GM12878 (cell line): ENCODE measurements around the gene NAMPT. TPM values are rescaled to one million over a fixed set of nuclear protein-coding genes. Genes with fewer than 3 reads are reported as not detected.

Experiments used
- ATAC-seq: fragments of 200-7000 bp; cut with Tn5 transposase; 3 replicates; pipeline ENCODE4 v1.9.1; 2020; ENCODE audit warnings: mild to moderate bottlenecking, moderate library complexity
- BruUV-seq: library from RNA; stranded (reverse); fragments of 400-500 nt; replicated peaks from 2 replicates; lab custom pipeline; 2021; lab: Mats Ljungman, UMichigan
- CTCF ChIA-PET: fragments of 300-600 bp; sonication (Branson Sonifier 250); formaldehyde crosslinking; extraction: SDS; loops from one replicate; lab custom pipeline; 2021; ENCODE audit warnings: inconsistent platforms; lab: Yijun Ruan, JAX
- POLR2A ChIA-PET: fragments of 350-600 bp; formaldehyde crosslinking; extraction: SDS; loops from one replicate; lab custom pipeline; 2021; ENCODE audit warnings: inconsistent platforms; lab: Charles Lee
- RAD21 ChIA-PET: fragments of 300-600 bp; sonication (Branson Sonifier 250); formaldehyde crosslinking; loops from one replicate; lab custom pipeline; 2023; ENCODE audit warnings: antibody characterized with exemption; ENCODE audit not compliant: unreplicated experiment; lab: Charles Lee
- SMC1A ChIA-PET: fragments of 300-600 bp; sonication (Branson Sonifier 250); formaldehyde crosslinking; loops from one replicate; lab custom pipeline; 2023; ENCODE audit not compliant: unreplicated experiment, uncharacterized antibody; lab: Charles Lee
- DNase-seq: peaks from one replicate; pipeline ENCODE4 v3.0.0-alpha.2; 2011; ENCODE audit warnings: low read depth, low spot score
- FAIRE-seq: peaks from 3 replicates; lab custom pipeline; 2011; peaks lifted over from hg19 to GRCh38; lab: Jason Lieb, UNC
- H2AFZ ChIP-seq: 2 replicates; pipeline ENCODE4 v1.6.0; 2011; ENCODE audit warnings: low read depth, low read length, control low read depth; ENCODE audit not compliant: control insufficient read depth
- H3K27ac ChIP-seq: 2 replicates; pipeline ENCODE4 v1.5.1; 2011; ENCODE audit warnings: control low read depth; ENCODE audit not compliant: control insufficient read depth, insufficient read depth
- H3K27me3 ChIP-seq, 2 experiments: replicated peaks in 1 of 2; 2 replicates each; pipeline versions ENCODE4 v1.6.0 to v1.6.1; 2011; ENCODE audit warnings: low read length in 1 of 2; ENCODE audit not compliant: control insufficient read depth in 2 of 2, insufficient read depth in 2 of 2
- H3K36me3 ChIP-seq, 2 experiments: 2 replicates each; pipeline ENCODE4 v1.5.1; 2011; ENCODE audit warnings: low read length in 1 of 2; ENCODE audit not compliant: control insufficient read depth in 2 of 2, insufficient read depth in 2 of 2
- H3K4me1 ChIP-seq: 2 replicates; pipeline ENCODE4 v1.6.1; 2011; ENCODE audit warnings: mild to moderate bottlenecking, low read length, moderate library complexity, mixed read lengths; ENCODE audit not compliant: control insufficient read depth, insufficient read depth
- H3K4me2 ChIP-seq: 2 replicates; pipeline ENCODE4 v1.6.0; 2011; ENCODE audit warnings: control low read depth; ENCODE audit not compliant: control insufficient read depth, insufficient read depth
- H3K4me3 ChIP-seq: fragments of 200-600 bp; sonication (generic); 2 replicates; pipeline ENCODE4 v1.5.1; 2016
- H3K79me2 ChIP-seq: 2 replicates; pipeline ENCODE4 v1.6.0; 2011; ENCODE audit warnings: low read length; ENCODE audit not compliant: control insufficient read depth, insufficient read depth
- H3K9ac ChIP-seq: 2 replicates; pipeline ENCODE4 v1.8.0; 2011; ENCODE audit warnings: low read length, control low read depth, mixed read lengths; ENCODE audit not compliant: control insufficient read depth, insufficient read depth
- H3K9me3 ChIP-seq: replicated peaks from 3 replicates; pipeline ENCODE4 v1.5.1; 2011; ENCODE audit warnings: mild to moderate bottlenecking, low read length; ENCODE audit not compliant: control insufficient read depth, insufficient read depth
- H4K20me1 ChIP-seq: 2 replicates; pipeline ENCODE4 v1.6.0; 2011; ENCODE audit not compliant: control insufficient read depth, insufficient read depth
- ATF7 ChIP-seq: fragments of 450-650 bp; IDR thresholded peaks from 2 replicates; pipeline ENCODE4 v1.6.1; 2016; ENCODE audit warnings: low read depth, mild to moderate bottlenecking
- BHLHE40 ChIP-seq, 2 experiments: fragments of 450-650 bp in 1 of 2; IDR thresholded peaks; 2 replicates each; pipeline ENCODE4 v1.6.1; 2011 to 2017; ENCODE audit warnings: low read depth in 2 of 2, borderline replicate concordance in 1 of 2, improper control_type of control experiment in 1 of 2, low read length in 1 of 2, mild to moderate bottlenecking in 1 of 2
- HDAC6 ChIP-seq: fragments of 200-600 bp; sonication (generic); IDR thresholded peaks from one replicate; pipeline ENCODE4 v1.8.0; 2017; ENCODE audit warnings: antibody characterized with exemption; ENCODE audit not compliant: unreplicated experiment
- NBN ChIP-seq: fragments of 450-650 bp; IDR thresholded peaks from 2 replicates; pipeline ENCODE4 v1.6.1; 2016
- NFYB ChIP-seq: IDR thresholded peaks from 2 replicates; pipeline ENCODE4 v1.6.1; 2011; ENCODE audit warnings: low read depth, mild to moderate bottlenecking, low read length, improper control_type of control experiment, moderate library complexity; ENCODE audit not compliant: insufficient read depth
- NR2C1 ChIP-seq: fragments of 450-650 bp; IDR thresholded peaks from 2 replicates; pipeline ENCODE4 v1.6.1; 2017; ENCODE audit warnings: antibody characterized with exemption, mild to moderate bottlenecking, moderate library complexity
- NR2F1 ChIP-seq: fragments of 450-650 bp; conservative IDR thresholded peaks from 2 replicates; pipeline ENCODE4 v1.6.1; 2017; ENCODE audit warnings: mild to moderate bottlenecking
- STAT3 ChIP-seq: IDR thresholded peaks from 2 replicates; pipeline ENCODE4 v1.6.1; 2011; ENCODE audit warnings: low read depth, low read length, improper control_type of control experiment
- TAF1 ChIP-seq: IDR thresholded peaks from 2 replicates; pipeline ENCODE4 v1.6.1; 2011; ENCODE audit warnings: mild to moderate bottlenecking, low read depth, low read length, borderline replicate concordance
- ZNF207 ChIP-seq: fragments of 450-650 bp; IDR thresholded peaks from 2 replicates; pipeline ENCODE4 v1.6.1; 2014; ENCODE audit warnings: antibody characterized with exemption, mild to moderate bottlenecking, borderline replicate concordance
- ZNF217 ChIP-seq: fragments of 450-650 bp; IDR thresholded peaks from 2 replicates; pipeline ENCODE4 v1.6.1; 2017; ENCODE audit warnings: antibody characterized with exemption, mild to moderate bottlenecking
- WGBS: methylation state at CpG from one replicate; pipeline ENCODE4 v1.1.6; 2016; ENCODE audit warnings: low lambda C conversion rate; ENCODE audit not compliant: insufficient replicate concordance, insufficient coverage; ENCODE audit errors: missing lambda C conversion rate; 5-methylcytosine and 5-hydroxymethylcytosine counted together
- in situ Hi-C: fragments of 300-500 bp; cut with MboI; formaldehyde crosslinking; loops from 9 replicates; pipeline ENCODE4 v1.14.3; 2018; ENCODE audit warnings: mixed read lengths
- intact Hi-C: fragments of 100-400 bp; cut with micrococcal nuclease; formaldehyde crosslinking; loops from one replicate; pipeline ENCODE4 v1.14.2; 2022; ENCODE audit not compliant: unreplicated experiment
- polyA plus RNA-seq, 11 experiments: library from polyadenylated mRNA; depleted of rRNA in 4 of 11; unstranded in 6 of 11; stranded (reverse) in 5 of 11; fragments of >200 nt; fragmentation: Nextera tagmentation in 4 of 11; fragmentation: Illumina TruSeq in 1 of 11; extraction: Ambion mirVana in 4 of 11; extraction: Trizol in 1 of 11; gene quantifications; 1 replicate in 1 of 11; 2 replicates in 10 of 11; pipeline versions ENCODE4 v1.2.1 to v1.2.3, GENCODE V29; 2011 to 2016; ENCODE audit warnings: inconsistent platforms in 2 of 11, missing spikeins in 2 of 11, low read depth in 1 of 11
- total RNA-seq, 4 experiments: library from RNA; depleted of rRNA in 3 of 4; stranded (reverse); fragments of >200 nt in 3 of 4; fragmentation: Illumina TruSeq in 1 of 4; extraction: Trizol in 1 of 4; gene quantifications; 2 replicates each; pipeline versions ENCODE4 v1.2.1 to v1.2.3, GENCODE V29; 2013 to 2021
- TF ChIP-seq, protein P1 (sequence below): IDR thresholded peaks from 2 replicates; pipeline ENCODE4 v1.6.1; 2012; ENCODE audit warnings: mild to moderate bottlenecking, low read depth, low read length
- TF ChIP-seq, protein P2 (sequence below): IDR thresholded peaks from 2 replicates; pipeline ENCODE4 v1.6.1; 2012; ENCODE audit warnings: low read depth, low read length, improper control_type of control experiment
- TF ChIP-seq, protein P3 (sequence below): fragments of 150-350 bp; IDR thresholded peaks from 2 replicates; pipeline ENCODE4 v1.6.1; 2016; ENCODE audit warnings: low read depth, low read length

NAMPT gene
- total and polyA plus RNA-seq, 10 of the 15 experiments (the other 5 are each of a cell fraction or from before 2014, with no cell fraction given) = 28.3 to 173 (median 75.0) TPM

GRCh38 chr7:106279425-106280197, 5.2 kb downstream of the NAMPT start (continued):
- TF ChIP-seq BHLHE40 (IDR thresholded peaks at IDR 0.05; ENCODE audit: borderline replicate concordance in 1 of 2, low read depth in 2 of 2, low read length in 1 of 2) (0 out of 4 replicates have a peak, but pooled peaks of 1 of the 2 experiments have one; percentile 12), ZNF217 (no peak), STAT3 (no peak), NR2F1 (0 out of 2 replicates have a peak, but pooled peaks have one; percentile 48), ATF7 (peak; percentile 44; the same call in 1 of the 2 replicates)
- TF ChIP-seq, protein P1, sequence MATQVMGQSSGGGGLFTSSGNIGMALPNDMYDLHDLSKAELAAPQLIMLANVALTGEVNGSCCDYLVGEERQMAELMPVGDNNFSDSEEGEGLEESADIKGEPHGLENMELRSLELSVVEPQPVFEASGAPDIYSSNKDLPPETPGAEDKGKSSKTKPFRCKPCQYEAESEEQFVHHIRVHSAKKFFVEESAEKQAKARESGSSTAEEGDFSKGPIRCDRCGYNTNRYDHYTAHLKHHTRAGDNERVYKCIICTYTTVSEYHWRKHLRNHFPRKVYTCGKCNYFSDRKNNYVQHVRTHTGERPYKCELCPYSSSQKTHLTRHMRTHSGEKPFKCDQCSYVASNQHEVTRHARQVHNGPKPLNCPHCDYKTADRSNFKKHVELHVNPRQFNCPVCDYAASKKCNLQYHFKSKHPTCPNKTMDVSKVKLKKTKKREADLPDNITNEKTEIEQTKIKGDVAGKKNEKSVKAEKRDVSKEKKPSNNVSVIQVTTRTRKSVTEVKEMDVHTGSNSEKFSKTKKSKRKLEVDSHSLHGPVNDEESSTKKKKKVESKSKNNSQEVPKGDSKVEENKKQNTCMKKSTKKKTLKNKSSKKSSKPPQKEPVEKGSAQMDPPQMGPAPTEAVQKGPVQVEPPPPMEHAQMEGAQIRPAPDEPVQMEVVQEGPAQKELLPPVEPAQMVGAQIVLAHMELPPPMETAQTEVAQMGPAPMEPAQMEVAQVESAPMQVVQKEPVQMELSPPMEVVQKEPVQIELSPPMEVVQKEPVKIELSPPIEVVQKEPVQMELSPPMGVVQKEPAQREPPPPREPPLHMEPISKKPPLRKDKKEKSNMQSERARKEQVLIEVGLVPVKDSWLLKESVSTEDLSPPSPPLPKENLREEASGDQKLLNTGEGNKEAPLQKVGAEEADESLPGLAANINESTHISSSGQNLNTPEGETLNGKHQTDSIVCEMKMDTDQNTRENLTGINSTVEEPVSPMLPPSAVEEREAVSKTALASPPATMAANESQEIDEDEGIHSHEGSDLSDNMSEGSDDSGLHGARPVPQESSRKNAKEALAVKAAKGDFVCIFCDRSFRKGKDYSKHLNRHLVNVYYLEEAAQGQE = no peak

- no peaks in the 10 kb centered on the region for H4K20me1 ChIP-seq
- H3K79me2 ChIP-seq = peaks cover 90% of the 10 kb centered on the region
- H3K4me1 ChIP-seq = peaks cover 8% of the 10 kb centered on the region; the same call in 1 of the 2 replicates
- SMC1A ChIA-PET = interaction anchor here (0.7 to 5.7 kb wide), 13 partner anchors 7 to 183 kb away, joined by 3 to 52 read pairs (median 9); no protein-coding TSS in a partner anchor
- TF ChIP-seq TAF1 = no peak
- no peak for TF ChIP-seq NFYB
- no peak for TF ChIP-seq NBN
- TF ChIP-seq HDAC6 = no peak
- no peak for TF ChIP-seq ZNF207
- TF ChIP-seq NR2C1 = no peak
- TF ChIP-seq, protein P2, sequence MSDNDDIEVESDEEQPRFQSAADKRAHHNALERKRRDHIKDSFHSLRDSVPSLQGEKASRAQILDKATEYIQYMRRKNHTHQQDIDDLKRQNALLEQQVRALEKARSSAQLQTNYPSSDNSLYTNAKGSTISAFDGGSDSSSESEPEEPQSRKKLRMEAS = no peak
- TF ChIP-seq, protein P3, sequence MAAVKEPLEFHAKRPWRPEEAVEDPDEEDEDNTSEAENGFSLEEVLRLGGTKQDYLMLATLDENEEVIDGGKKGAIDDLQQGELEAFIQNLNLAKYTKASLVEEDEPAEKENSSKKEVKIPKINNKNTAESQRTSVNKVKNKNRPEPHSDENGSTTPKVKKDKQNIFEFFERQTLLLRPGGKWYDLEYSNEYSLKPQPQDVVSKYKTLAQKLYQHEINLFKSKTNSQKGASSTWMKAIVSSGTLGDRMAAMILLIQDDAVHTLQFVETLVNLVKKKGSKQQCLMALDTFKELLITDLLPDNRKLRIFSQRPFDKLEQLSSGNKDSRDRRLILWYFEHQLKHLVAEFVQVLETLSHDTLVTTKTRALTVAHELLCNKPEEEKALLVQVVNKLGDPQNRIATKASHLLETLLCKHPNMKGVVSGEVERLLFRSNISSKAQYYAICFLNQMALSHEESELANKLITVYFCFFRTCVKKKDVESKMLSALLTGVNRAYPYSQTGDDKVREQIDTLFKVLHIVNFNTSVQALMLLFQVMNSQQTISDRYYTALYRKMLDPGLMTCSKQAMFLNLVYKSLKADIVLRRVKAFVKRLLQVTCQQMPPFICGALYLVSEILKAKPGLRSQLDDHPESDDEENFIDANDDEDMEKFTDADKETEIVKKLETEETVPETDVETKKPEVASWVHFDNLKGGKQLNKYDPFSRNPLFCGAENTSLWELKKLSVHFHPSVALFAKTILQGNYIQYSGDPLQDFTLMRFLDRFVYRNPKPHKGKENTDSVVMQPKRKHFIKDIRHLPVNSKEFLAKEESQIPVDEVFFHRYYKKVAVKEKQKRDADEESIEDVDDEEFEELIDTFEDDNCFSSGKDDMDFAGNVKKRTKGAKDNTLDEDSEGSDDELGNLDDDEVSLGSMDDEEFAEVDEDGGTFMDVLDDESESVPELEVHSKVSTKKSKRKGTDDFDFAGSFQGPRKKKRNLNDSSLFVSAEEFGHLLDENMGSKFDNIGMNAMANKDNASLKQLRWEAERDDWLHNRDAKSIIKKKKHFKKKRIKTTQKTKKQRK = no peak
- intact Hi-C loops = no loop called here
- no TSS peak for BruUV-seq
- no peak for FAIRE-seq
- no peak for ATAC-seq
- H3K27ac ChIP-seq = no peak overlapping the region
- 98% methylated on average over 2 of the region's 2 CpGs for WGBS
- H3K27me3 ChIP-seq = no peaks in the 10 kb centered on the region
- CTCF ChIA-PET = interaction anchor here (0.6 to 2.9 kb wide), 12 partner anchors 9 to 184 kb away, joined by 3 to 23 read pairs (median 4); no protein-coding TSS in a partner anchor
- RAD21 ChIA-PET = interaction anchor here (1.0 to 2.3 kb wide), 10 partner anchors 8 to 207 kb away, joined by 3 to 14 read pairs (median 6); no protein-coding TSS in a partner anchor
- H3K4me3 ChIP-seq = no peak overlapping the region
- DNase-seq = no peak
- peaks cover 0 to 11% of the 10 kb centered on the region in 2 experiments; a peak in 3 of 4 replicates for H3K36me3 ChIP-seq
- no peak overlapping the region for H3K9ac ChIP-seq
- POLR2A ChIA-PET = interaction anchor here (1.1 to 2.1 kb wide), 5 partner anchors 8 to 68 kb away, joined by 3 to 8 read pairs (median 4); no protein-coding TSS in a partner anchor
- in situ Hi-C loops = loop anchor here (25.0 kb wide), 1 partner anchor 1266 kb away; the partner anchor contains the start of gene KMT2E
- no peak overlapping the region for H2AFZ ChIP-seq
- H3K9me3 ChIP-seq = no peaks in the 10 kb centered on the region
- no peak overlapping the region; the same call in none of the 2 replicates for H3K4me2 ChIP-seq
These were observed 6.1 kb downstream of the NAMPT start for GRCh38 chr7:106278695-106279094.
